Astrocyte of the cerebellum (primary cell): ENCODE results near the gene ANGPTL1.

Source experiments
- DNase-seq: peaks from one replicate; pipeline ENCODE4 v3.0.0-alpha.2; 2011; ENCODE audit warnings: low read depth
- H3K4me3 ChIP-seq: 2 replicates; pipeline ENCODE4 v1.5.1; 2011; ENCODE audit warnings: mild to moderate bottlenecking, low read depth, low read length, moderate library complexity
- CTCF ChIP-seq: IDR thresholded peaks from 2 replicates; pipeline ENCODE4 v1.5.1; 2012; ENCODE audit warnings: low read length, low read depth, moderate library complexity, mild to moderate bottlenecking; ENCODE audit errors: missing control alignments
- in situ Hi-C: cut with HindIII; loops from 2 replicates; pipeline ENCODE4 v1.10.0; 2017; ENCODE audit warnings: low sequenced_read_pairs

The ANGPTL1 gene

GRCh38 chr1:178806665-178807300 lies 64.1 kb downstream of the ANGPTL1 start:
- no peak overlapping the region for H3K4me3 ChIP-seq
- no peak for DNase-seq
- TF ChIP-seq CTCF: no peak
- in situ Hi-C loops: no loop called here

DNA sequence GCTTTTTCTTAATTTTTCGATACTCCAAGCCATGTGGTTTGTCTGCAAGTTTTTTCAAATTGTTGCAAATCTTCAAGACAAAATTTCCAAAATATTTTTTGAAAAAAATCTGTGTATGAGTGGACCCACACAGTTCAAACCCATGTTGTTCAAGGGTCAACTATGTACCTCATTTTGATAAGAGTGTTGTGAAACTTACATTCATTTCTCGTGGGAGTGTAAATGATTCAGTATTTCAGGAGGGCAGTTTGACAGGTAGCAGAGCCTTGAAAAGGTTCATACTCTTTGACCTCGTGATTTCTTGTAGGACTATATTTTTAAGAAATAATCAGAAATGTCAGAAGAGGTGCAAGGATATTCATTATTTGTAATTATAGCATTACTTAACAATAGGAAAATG lies 68.0 kb downstream of the ANGPTL1 start:
- DNase-seq: no peak
- TF ChIP-seq CTCF: no peak
- in situ Hi-C loops: no loop called here
- no peak overlapping the region for H3K4me3 ChIP-seq
